IPS DF 6.9 (cell line): ENCODE data around the gene BRF1.
"Not testable (repeated sequence)": the region's sequence is repeated elsewhere in the genome, so short reads cannot be mapped to it uniquely, and the experiment has no call there.

ENCODE experiments used
- DNase-seq: peaks from one replicate; pipeline ENCODE4 v3.0.0-alpha.2; 2013; ENCODE audit warnings: low read depth, low spot score
- H3K27ac ChIP-seq: one replicate; pipeline ENCODE4 v1.5.1; 2013; ENCODE audit warnings: low read length, control low read depth
- H3K27me3 ChIP-seq: 2 replicates; pipeline ENCODE4 v1.6.1; 2013; ENCODE audit warnings: mild to moderate bottlenecking, low read length; ENCODE audit not compliant: control insufficient read depth, insufficient read depth
- H3K36me3 ChIP-seq: 2 replicates; pipeline ENCODE4 v1.6.1; 2013; ENCODE audit warnings: low read length; ENCODE audit not compliant: control insufficient read depth, insufficient read depth
- H3K4me1 ChIP-seq: 2 replicates; pipeline ENCODE4 v1.6.1; 2013; ENCODE audit warnings: low read length; ENCODE audit not compliant: control insufficient read depth, insufficient read depth
- H3K4me3 ChIP-seq: 2 replicates; pipeline ENCODE4 v1.5.1; 2013; ENCODE audit warnings: mild to moderate bottlenecking, low read length
- H3K9me3 ChIP-seq: 2 replicates; pipeline ENCODE4 v1.6.1; 2013; ENCODE audit warnings: low read length, inconsistent platforms; ENCODE audit not compliant: control insufficient read depth, insufficient read depth
- WGBS: extraction: QIAGEN DNeasy Blood & Tissue Kit; methylation state at CpG from one replicate; pipeline ENCODE4 v1.1.7; 2013; ENCODE audit warnings: mixed read lengths, missing lambda C conversion rate; ENCODE audit not compliant: insufficient read length, insufficient coverage; 5-methylcytosine and 5-hydroxymethylcytosine counted together

BRF1 gene

GRCh38 chr14:105277448-105277847 is 23.4 kb downstream of the BRF1 start:
- H3K27ac ChIP-seq, H3K4me3 ChIP-seq, DNase-seq, H3K9me3 ChIP-seq, H3K27me3 ChIP-seq, H3K36me3 ChIP-seq, H3K4me1 ChIP-seq: not testable (repeated sequence)
- WGBS: no CpG with 5 or more reads among the region's 4 CpGs

- Histone ChIP-seq H3K9me3 (no peaks in the 10 kb centered on the region), H3K36me3 (0 out of 2 replicates have a peak, but pooled peaks cover 1% of the 10 kb centered on the region), H3K27me3 (no peaks in the 10 kb centered on the region), H3K4me1 (no peaks in the 10 kb centered on the region), H3K27ac (no peak overlapping the region), H3K4me3 (no peak overlapping the region)
- no CpG with 5 or more reads among the region's 16 CpGs for WGBS
- DNase-seq: no peak
Measured at GRCh38 chr14:105275267-105275946, 25.4 kb downstream of the BRF1 start.

- H3K4me3 ChIP-seq: no peak overlapping the region
Measured at GRCh38 chr14:105274637-105275036, 26.2 kb downstream of the BRF1 start.

GRCh38 chr14:105273062-105273461 is 27.7 kb downstream of the BRF1 start:
- Histone ChIP-seq H3K4me1 (no peaks in the 10 kb centered on the region), H3K36me3 (no peaks in the 10 kb centered on the region), H3K27ac (no peak overlapping the region), H3K27me3 (no peaks in the 10 kb centered on the region), H3K9me3 (no peaks in the 10 kb centered on the region), H3K4me3 (no peak overlapping the region; the same call in 1 of the 2 replicates)
- no peak for DNase-seq
- WGBS: no CpG with 5 or more reads among the region's 12 CpGs

More at GRCh38 chr14:105274637-105275036, 26.2 kb downstream of the BRF1 start:
- WGBS: no CpG with 5 or more reads among the region's 6 CpGs
- H3K4me1 ChIP-seq: no peaks in the 10 kb centered on the region
- H3K9me3 ChIP-seq: no peaks in the 10 kb centered on the region
- DNase-seq: no peak
- H3K27me3 ChIP-seq: no peaks in the 10 kb centered on the region
- H3K36me3 ChIP-seq: no peaks in the 10 kb centered on the region
- no peak overlapping the region for H3K27ac ChIP-seq

- no peaks in the 10 kb centered on the region for H3K36me3 ChIP-seq
- no CpG with 5 or more reads among the region's 15 CpGs for whole genome bisulfite sequencing
- H3K4me3 ChIP-seq: no peak overlapping the region
- no peaks in the 10 kb centered on the region for H3K9me3 ChIP-seq
- H3K4me1 ChIP-seq: no peaks in the 10 kb centered on the region
- H3K27ac ChIP-seq: no peak overlapping the region
- DNase-seq: no peak
- H3K27me3 ChIP-seq: no peaks in the 10 kb centered on the region
Measured at GRCh38 chr14:105272623-105273022, 28.2 kb downstream of the BRF1 start.

GRCh38 chr14:105271224-105271890 is 29.4 kb downstream of the BRF1 start:
- Histone ChIP-seq H3K27ac (no peak overlapping the region), H3K4me1 (no peaks in the 10 kb centered on the region), H3K36me3 (no peaks in the 10 kb centered on the region), H3K9me3 (no peaks in the 10 kb centered on the region), H3K27me3 (no peaks in the 10 kb centered on the region), H3K4me3 (no peak overlapping the region)
- DNase-seq: no peak
- no CpG with 5 or more reads among the region's 22 CpGs for WGBS

- no peaks in the 10 kb centered on the region for H3K9me3 ChIP-seq
- H3K36me3 ChIP-seq: no peaks in the 10 kb centered on the region
- H3K27me3 ChIP-seq: no peaks in the 10 kb centered on the region
- WGBS: no CpG with 5 or more reads among the region's 11 CpGs
- H3K27ac ChIP-seq: no peak overlapping the region
- DNase-seq: no peak
- no peak overlapping the region; the same call in 1 of the 2 replicates for H3K4me3 ChIP-seq
- no peaks in the 10 kb centered on the region for H3K4me1 ChIP-seq
Measured at GRCh38 chr14:105269405-105269804, 31.4 kb downstream of the BRF1 start.

GRCh38 chr14:105268736-105269354 is 32.0 kb downstream of the BRF1 start:
- no peaks in the 10 kb centered on the region for H3K36me3 ChIP-seq
- no CpG with 5 or more reads among the region's 18 CpGs for WGBS
- H3K27me3 ChIP-seq: no peaks in the 10 kb centered on the region
- no peak overlapping the region for H3K27ac ChIP-seq
- no peaks in the 10 kb centered on the region for H3K9me3 ChIP-seq
- no peak overlapping the region for H3K4me3 ChIP-seq
- no peak for DNase-seq
- no peaks in the 10 kb centered on the region for H3K4me1 ChIP-seq

GRCh38 chr14:105267820-105268548 is 32.8 kb downstream of the BRF1 start:
- Histone ChIP-seq H3K4me3 (no peak overlapping the region), H3K27ac (no peak overlapping the region), H3K36me3 (no peaks in the 10 kb centered on the region), H3K9me3 (no peaks in the 10 kb centered on the region), H3K27me3 (no peaks in the 10 kb centered on the region), H3K4me1 (no peaks in the 10 kb centered on the region)
- no peak for DNase-seq
- WGBS: no CpG with 5 or more reads among the region's 21 CpGs

GRCh38 chr14:105261781-105262180 is 39.0 kb downstream of the BRF1 start:
- no peaks in the 10 kb centered on the region for H3K27me3 ChIP-seq
- no peaks in the 10 kb centered on the region for H3K36me3 ChIP-seq
- no CpG with 5 or more reads among the region's 20 CpGs for WGBS
- no peak for DNase-seq
- no peaks in the 10 kb centered on the region for H3K9me3 ChIP-seq
- no peak overlapping the region for H3K27ac ChIP-seq
- H3K4me3 ChIP-seq: no peak overlapping the region
- H3K4me1 ChIP-seq: no peaks in the 10 kb centered on the region
